T47D (cell line): Measurements from ENCODE around the gene COIL.

ENCODE experiments used
- DNase-seq, 2 experiments: peaks; one replicate each; pipeline versions ENCODE4 v3.0.0 to v3.0.0-alpha.2; 2011 to 2012; ENCODE audit warnings: low read depth in 1 of 2, low spot score in 1 of 2
- JUND ChIP-seq: IDR thresholded peaks from 2 replicates; pipeline ENCODE4 v1.6.1; 2012; ENCODE audit warnings: low read depth
- in situ Hi-C: cut with HindIII; loops from 2 replicates; pipeline ENCODE4 v1.10.0; 2016; ENCODE audit warnings: low sequenced_read_pairs, low pct_unique_long_range_greater_than_20kb

Gene COIL

GRCh38 chr17:56890390-56890789 is 70.5 kb downstream of the COIL start:
- TF ChIP-seq JUND = no peak
- in situ Hi-C loops = no loop called here
- no peak for DNase-seq
